GM21619 (cell line): Measurements from ENCODE around the gene POLN.
"Not testable (repeated sequence)": the region's sequence is repeated elsewhere in the genome, so short reads cannot be mapped to it uniquely, and the experiment has no call there.

Experiments used
- ATAC-seq: cut with Tn5 transposase; IDR thresholded peaks from one replicate; pipeline ENCODE4 v1.9.1; 2021; ENCODE audit not compliant: unreplicated experiment

Gene POLN

DNA sequence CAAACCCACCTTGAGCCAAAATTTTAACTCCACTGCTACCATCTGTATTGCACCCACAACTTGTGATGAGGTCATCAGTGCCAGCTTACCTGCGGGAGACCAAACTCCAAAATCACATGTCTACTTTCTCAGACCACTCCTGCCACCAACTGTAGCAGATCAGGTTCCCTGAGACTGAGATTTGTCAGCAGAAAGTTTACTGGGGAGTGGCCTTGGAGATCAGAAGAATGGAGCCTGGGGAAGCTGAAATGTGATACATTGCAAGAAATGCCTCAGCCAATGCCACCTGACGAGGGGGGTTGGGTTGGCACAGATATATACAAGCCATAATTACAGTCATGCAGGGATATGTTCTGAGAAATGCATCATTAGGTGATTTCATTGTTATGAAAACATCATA, 19.1 kb downstream of the POLN start:
- no peak for ATAC-seq

DNA sequence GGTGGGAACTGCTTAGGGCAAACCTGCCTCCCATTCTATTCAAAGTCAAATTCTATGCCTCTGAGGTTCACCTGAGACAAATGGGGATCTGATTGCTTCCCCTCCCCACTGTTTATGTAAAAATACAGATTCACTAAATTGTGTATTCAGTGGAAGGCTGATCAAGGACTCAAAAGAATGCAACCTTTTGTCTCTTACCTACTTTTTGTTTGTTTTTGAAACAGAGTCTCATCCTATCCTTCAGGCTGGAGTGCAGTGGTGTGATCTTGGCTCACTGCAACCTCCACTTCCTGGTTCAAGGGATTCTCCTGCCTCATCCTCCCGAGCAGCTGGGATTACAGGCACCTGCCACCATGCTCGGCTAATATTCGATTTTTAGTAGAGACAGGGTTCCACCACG, 20.5 kb downstream of the POLN start:
- not testable (repeated sequence) for ATAC-seq

DNA sequence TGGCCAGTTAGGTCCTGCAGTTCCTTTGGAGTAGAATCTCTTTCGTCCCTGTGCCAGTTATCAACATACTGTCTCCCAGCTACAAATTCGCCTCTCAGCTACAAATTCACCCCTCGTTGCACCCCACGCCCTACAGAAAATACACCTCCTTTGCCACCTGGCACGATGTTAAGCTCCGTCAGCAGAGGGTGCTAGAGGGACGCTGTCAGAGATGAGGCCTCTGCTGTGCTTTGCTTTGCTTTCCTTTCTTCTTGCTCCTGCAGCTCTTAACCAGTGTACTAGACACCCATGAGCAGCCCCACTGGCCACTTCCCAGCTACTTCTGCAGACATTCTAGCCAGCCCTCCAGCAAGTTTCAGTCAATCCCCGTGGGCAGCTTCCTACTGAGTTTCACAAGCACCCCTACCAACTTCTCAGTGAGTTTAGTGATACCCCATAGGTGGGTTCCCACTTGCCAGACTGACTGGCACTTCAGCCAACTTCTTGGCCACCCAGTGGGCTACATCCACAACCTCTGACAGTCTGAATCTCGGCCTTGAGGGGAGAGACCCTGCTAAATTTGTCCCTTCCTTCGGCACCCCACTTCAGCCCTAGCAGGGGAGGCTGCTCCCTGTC, 21.8 kb downstream of the POLN start:
- no peak for ATAC-seq

DNA sequence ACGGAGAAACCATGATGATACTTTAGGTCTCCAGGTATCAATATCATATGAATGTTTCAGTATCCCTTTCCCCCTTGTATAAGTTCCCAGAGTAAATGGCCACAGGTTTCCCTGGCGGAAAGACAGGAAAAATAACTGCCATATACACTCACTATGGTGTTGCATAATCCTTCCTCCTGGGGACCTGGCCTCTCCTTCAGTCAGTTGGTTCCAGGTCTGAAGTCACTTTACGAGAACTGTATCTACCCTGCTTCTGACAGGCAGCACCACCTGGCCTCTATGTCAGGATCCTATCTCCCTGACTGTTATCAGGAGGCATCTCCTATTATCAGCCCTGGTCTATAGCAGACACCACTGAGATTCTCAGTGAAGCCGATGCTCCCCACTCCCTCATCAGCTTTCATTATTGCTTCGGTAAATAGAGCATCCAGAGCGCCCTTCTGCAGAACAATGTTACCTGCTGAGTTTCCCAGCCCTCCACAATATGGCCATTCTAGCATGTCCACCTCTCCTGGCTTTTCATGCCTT, 22.6 kb downstream of the POLN start:
- ATAC-seq: no peak

DNA sequence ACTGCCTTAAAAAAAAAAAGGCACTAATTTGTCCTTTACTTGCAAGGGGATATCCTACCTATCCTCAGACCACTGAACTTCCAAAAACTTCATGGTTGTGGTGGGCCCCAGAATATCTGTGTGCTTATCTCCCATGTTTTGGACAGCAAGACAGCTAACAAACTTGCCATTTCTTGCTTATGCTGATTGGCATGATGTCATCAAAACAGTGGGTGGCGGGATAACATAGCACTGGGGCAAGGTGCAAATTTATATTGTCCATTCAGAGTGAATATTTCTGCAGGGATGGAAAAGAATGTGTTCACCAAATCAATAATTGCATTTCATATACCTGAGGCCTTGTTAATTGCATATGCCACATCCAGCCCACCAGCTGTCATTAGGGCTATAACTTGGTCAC, 23.5 kb downstream of the POLN start:
- no peak for ATAC-seq

DNA sequence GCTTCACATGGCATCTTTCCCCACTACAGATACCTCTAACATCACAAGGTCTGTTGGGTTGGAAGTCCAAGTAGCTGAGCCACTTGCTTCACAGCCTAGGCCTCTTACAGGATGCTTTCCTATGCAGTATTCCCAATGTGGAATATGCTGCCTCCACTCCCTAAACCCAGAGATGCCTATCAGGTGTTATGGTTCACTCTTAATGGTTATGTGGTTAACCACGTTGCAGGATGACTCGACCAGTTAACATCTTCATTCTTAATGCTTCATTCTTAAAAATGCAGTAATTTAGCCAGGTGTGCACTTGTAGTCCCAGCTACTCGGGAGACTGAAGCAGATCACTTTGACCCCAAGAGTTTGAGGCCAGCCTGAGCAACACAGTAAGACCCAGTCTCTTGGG, 24.2 kb downstream of the POLN start:
- ATAC-seq: no peak

DNA sequence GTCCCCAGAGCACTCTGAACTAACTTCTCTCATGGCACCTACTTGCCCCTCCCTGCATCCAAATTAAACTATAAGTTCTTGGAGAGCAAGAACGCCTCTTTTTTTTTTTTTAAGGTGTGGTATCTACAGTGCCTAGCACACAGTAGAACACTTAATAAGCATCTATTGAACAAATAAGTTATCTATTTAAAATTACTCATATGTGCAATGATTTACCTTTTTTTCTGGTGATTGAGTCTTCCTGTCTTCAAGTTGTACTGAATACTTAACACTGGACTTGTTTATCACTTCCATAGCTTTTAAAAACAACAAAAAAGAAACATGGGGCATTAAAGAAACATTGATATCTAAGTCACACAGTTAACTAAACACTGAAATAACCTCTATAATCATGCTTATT, 29.1 kb downstream of the POLN start:
- no peak for ATAC-seq

DNA sequence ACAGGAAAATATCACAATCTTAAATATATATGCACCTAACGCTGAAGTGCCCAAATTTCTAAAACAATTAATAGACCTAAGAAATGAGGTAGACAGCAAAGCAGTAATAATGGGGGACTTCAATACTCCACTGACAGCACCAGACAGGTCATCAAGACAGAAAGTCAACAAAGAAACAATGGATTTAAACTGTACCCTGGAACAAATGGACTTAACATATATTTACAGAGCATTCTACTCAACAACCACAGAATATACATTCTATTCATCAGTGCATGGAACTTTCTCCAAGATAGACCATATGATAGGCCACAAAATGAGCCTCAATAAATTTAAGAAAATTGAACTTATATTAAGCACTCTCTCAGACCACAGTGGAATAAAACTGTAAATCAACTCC, 39.1 kb downstream of the POLN start:
- ATAC-seq: not testable (repeated sequence)

DNA sequence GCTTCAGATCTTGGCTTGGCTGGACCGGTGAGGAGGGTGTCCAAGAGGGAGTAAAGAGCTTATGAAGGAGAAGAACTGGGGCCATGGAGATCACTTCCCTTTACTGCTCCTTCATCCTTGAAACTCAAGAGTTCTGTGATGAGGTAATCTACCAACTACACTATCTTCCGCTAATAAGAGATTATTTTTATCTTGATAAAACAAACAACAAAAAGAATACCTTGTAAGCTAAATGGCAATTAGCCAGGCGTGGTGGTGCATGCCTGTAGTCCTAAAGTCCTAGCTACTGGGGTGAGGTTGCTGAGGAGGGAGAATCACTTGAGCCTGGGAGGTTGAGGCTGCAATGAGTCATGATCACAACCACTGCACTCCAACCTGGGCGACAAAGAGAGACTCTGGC, 47.4 kb downstream of the POLN start:
- ATAC-seq: no peak

DNA sequence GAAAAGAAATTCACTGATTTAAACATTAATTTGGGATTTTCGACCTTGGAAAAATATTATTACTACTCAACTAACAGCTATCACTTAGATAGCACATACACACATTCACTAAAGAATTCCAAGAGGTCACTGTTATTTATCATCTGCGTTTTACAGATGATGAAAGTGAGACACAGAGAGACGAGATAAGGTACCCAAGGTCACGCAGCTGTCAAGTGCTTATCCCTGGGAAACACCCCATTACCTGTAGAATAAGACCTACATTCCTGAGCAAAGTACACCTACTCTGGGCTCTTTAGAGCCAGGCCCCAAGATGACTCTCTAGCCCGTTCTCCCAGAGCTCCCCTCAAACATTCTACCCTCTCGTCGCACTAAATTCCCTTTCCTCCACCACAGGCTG, 48.6 kb downstream of the POLN start:
- no peak for ATAC-seq

DNA sequence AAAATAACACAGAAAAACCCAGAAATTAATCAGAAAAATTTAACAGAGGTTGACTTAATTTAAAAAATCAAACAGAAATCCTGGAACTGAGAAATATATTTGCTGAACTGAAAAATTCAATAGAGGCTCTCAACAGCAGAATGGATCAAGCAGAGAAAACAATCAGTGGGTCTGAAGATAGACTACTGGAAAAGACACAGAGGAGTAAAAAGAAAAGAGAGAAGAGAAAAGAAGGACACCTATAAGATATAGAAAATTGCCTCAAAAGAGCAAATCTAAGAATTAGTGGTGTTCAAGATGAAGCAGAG, 55.1 kb downstream of the POLN start:
- no peak for ATAC-seq

DNA sequence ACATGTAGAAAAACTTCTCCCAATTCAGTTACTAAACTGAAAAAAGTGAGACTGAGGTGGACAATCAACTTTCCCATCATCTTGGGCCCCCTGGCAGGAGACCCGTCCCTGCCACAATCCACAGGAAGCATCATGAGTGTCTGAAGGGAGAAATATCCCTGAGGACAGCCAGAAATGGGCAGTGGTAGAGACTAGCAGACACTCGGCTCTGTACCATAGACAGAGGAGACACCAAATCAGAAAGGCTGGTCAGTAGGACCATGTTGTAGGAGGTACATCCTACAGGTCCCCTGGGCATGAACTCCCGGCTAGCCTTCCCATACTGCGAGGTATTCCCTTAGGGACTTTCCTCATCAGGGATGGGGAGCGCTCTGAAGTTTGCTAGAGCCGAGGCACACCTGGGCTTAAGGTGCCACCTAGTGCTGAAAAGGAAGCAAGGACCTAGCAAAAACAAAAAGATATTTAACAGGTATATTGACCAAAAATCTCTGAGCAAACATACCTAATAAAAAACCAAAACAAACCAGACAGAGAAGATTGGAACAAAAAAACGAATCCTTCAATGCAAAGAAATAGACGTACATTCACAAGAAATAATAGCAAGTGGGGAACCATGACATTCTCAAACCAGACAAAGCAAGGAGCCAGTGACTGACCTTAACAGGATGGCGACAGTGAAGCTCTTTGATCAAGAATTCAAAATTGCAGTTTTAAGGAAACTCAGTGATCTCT, 55.6 kb downstream of the POLN start:
- no peak for ATAC-seq

DNA sequence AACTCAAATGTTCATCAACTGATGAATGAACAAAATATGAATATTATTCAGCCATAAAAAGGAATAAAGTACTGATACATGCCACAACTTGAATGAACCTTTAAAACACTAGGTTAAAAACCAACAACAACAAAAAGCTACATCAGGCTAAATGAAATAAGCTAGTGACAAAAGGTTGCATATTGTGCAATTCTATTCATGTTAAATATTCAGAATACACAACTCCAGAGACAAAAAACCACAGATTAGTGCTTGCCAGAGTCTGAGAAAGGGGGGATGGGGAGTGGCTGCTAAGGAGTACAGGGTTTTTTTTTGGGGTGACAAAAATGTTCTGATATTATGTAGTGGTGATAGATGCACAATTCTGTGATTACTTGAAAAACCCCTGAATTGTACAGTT, 58.5 kb downstream of the POLN start:
- ATAC-seq: no peak

DNA sequence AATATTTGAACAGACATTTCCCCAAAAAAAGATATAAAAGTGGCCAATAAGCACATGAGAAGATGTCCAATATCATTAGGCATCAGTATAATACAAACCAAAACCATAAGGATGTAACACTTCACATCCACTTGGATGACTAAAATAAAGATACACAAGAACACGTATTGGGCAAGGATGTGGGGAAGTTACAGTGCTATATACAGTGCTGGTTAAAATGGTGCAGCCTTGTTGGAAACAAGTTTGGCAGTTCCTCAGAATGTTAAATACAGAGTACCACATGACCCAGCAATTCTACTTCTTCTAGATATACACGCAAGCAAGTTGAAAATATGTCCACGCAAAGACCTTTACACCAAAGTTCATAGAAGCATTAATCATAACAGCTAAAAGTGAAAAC, 58.9 kb downstream of the POLN start:
- no peak for ATAC-seq

DNA sequence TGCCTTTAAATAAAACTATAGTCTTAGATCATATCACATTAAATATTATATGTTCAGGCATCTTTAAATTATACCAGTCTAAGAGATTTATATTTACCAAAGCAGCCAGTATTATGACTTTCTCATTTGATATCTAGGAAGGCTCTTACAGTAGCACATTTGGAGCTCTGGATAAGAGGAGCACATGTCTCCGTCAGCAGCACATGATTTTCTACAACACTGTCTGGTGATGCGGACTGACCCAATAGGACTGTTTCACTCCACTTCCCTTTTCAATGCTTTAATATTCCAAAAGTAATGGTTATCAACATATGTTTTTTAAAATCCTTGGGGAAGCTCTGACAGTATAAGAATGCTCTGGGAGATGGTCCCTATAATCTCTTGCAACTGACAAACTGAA, 61.5 kb downstream of the POLN start:
- no peak for ATAC-seq

DNA sequence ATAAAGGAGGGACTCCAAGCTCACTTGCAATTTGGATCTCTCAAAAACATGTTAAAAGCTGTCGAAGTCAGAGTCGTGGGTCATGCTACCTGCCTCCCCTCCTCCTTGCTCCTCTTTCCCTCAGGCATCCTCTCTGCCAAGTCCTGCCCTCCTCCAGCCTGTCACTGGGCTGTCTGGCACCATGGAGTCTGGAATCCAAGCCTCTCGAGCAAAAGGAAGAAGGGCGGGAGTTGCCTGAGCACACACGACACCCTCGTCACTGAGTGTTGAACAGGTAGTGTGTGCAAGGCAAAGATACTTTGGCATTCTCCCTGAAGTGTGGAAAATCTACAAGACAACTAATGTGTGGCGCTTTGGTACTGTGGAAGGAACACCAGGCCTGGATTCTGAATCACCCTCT, 62.2 kb downstream of the POLN start:
- ATAC-seq: no peak

DNA sequence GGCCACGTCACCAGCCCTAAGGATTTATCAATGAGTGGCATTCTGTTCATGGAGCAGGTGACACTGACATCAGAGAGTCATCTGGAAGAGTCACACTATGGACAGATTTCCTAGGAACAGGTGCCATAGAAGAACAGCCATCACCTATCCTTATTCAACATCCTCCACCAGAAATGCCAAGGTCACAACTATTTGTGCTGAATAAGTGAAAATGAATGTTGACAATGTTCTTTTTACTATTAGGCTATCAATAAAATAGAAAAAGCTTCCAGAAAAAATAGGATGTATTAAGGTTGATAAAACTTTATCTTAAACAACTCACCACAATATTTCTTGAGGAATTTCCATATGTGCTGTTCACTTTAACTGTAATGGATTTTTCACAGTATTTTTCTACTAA, 62.9 kb downstream of the POLN start:
- ATAC-seq: no peak

DNA sequence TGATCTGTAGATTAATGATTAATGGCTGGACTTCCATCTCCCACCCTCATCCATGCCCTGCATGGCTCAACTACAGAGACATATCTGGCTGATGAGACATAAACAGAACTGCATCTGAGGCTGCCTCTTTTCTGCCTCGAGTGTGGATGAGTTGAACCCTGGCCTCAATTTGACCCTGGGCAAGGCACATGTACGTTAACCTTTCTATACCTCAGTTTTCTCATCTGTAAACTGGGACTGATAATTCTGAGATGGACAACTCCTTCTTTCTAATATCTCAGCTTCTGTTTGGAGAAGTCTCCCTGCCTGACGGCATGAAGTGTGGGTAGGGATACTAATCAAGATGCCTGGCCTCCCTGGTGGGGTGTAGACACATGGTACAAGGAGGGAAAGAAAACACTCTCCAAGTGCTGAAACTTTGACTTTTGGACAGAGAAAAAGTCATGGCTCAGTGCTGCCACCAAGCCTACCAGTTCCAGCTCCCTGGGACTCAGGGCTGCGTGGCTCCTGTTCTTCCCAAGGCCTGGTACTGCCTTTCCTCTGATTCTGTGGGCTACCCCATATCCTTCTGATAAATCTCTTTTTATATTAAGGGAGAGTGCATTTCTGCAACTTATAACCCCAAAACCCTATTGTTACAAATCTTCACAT, 64.4 kb downstream of the POLN start:
- no peak for ATAC-seq

DNA sequence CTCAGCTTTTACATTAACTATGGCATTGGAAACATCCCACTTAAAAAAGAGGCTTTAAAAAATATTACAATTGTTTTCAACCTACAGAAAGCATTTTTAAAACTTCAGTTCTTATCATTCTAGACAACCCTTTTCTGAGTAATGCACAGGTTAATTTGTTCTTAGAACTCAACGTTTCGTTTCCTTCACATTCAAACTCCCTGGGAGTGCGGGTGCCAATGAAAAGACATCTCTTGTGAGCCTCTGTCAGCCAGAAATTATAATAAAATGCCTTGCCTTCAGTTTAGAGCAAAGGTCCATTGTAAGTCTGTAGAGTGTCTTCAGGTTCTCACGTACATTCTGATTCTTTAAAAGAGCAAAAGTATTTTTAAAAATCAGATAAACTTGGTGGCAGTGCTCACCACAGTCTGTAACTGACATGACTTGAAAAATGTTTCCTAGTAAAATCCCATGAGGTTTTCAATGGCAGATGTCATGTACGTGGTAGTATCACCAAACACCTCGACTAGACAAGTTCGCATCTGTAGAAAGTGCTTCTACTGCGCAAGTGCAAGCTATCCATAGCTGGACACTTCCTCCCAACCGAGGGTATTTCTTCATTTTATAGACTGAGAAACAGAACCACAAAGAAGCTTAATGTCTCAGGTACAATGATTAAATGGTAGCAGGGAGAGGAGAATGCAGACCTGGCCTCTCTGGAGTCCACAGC, 65.8 kb downstream of the POLN start:
- ATAC-seq: no peak

DNA sequence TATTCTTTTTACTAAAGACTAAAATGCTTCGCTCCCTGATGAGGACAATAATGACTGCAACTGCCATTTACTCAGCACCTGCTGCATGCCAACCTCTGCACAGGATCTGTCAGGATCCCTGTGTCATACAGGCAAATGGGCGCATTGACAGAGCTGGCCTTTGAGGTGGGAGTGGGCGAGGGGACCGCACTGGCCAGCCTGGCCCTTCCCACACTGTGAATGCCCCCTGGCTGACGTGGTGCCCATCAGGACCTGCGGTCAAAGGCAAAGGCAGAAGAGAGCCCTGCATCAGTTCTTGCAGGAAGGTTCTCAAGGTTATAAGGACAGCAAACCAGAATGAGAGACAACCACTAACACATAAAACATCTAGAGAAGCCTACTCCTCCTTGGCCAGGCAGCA, 67.9 kb downstream of the POLN start:
- ATAC-seq: no peak

DNA sequence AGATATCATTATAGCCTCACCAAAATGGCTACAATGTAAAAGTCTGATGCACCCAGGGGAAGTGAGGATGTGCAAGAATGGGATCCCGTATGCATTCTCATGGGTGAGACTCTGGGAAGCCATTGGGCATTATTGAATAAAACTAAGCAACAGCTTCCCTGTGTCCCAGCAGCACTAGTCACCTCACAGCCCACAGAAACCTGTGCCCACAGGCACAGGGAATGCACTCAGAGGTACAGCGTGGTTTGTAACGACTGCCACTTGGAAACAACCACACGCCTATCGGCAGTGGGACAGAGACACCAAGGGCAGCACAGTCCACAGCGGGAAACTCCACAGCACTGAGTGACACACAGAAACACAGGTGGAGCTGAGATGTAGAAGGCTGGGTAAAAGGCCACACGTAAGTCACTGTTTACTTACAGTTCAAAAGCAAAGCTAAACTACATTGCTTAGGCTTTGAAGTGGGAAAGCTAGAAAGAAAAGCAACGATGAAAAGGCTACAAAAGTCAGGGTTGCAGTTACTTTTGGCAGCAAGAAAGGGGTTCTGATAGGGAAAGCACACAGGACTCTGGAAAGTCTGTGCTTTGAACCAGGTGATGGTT, 69.2 kb downstream of the POLN start:
- ATAC-seq: no peak
